Kidney (tissue), 14 donors: ENCODE measurements around the gene IL13RA1. TPM values are rescaled to one million over a fixed set of nuclear protein-coding genes. Genes with fewer than 3 reads are reported as not detected.

Source experiments
- DNase-seq, 5 donors: peaks; one replicate each; pipeline ENCODE4 v3.0.0-alpha.2; 2013 to 2020
- FAIRE-seq: peaks from 2 replicates; lab custom pipeline; 2012; peaks lifted over from hg19 to GRCh38; lab: Jason Lieb, UNC
- H3K27ac ChIP-seq, 2 donors: one replicate each; pipeline ENCODE4 v1.7.0; 2013; ENCODE audit warnings: low read depth in 2 of 2, low read length in 2 of 2, inconsistent platforms in 1 of 2
- H3K27me3 ChIP-seq: one replicate; pipeline ENCODE4 v1.7.1; 2013; ENCODE audit warnings: low read length, inconsistent platforms; ENCODE audit not compliant: control insufficient read depth, insufficient read depth
- H3K36me3 ChIP-seq, 3 donors: one replicate each; pipeline versions ENCODE4 v1.7.0 to v1.7.1; 2013; ENCODE audit warnings: low read length in 3 of 3, control low read depth in 1 of 3, inconsistent platforms in 1 of 3; ENCODE audit not compliant: insufficient read depth in 3 of 3, control insufficient read depth in 2 of 3
- H3K4me1 ChIP-seq, 3 donors: one replicate each; pipeline versions ENCODE4 v1.7.0 to v1.7.1; 2013; ENCODE audit warnings: low read length in 3 of 3, inconsistent platforms in 1 of 3, low read depth in 1 of 3; ENCODE audit not compliant: control insufficient read depth in 2 of 3, insufficient read depth in 2 of 3
- H3K4me3 ChIP-seq, 3 donors: one replicate each; pipeline versions ENCODE4 v1.7.0 to v1.8.1; 2013; ENCODE audit warnings: low read length in 3 of 3, control low read depth in 1 of 3, inconsistent platforms in 1 of 3
- H3K9ac ChIP-seq, 3 donors: one replicate each; pipeline versions ENCODE4 v1.7.0 to v1.7.1; 2013; ENCODE audit warnings: low read length in 3 of 3, control low read depth in 1 of 3, inconsistent platforms in 1 of 3
- H3K9me3 ChIP-seq, 3 donors: one replicate each; pipeline versions ENCODE4 v1.7.0 to v1.7.1; 2013; ENCODE audit warnings: low read length in 3 of 3, control low read depth in 1 of 3, inconsistent platforms in 1 of 3; ENCODE audit not compliant: control insufficient read depth in 2 of 3, insufficient read depth in 1 of 3
- CTCF ChIP-seq: IDR thresholded peaks from 3 replicates; pipeline ENCODE4 v1.5.1; 2012; ENCODE audit warnings: mild to moderate bottlenecking, moderate library complexity, borderline replicate concordance; ENCODE audit not compliant: insufficient read depth; ENCODE audit errors: extremely low read depth
- intact Hi-C: fragments of 100-400 bp; cut with DNase I; formaldehyde crosslinking; loops from one replicate; pipeline ENCODE4 v1.11.1; 2022
- polyA plus RNA-seq: library from polyadenylated mRNA; stranded (reverse); fragments of 350-450 nt; fragmentation: Illumina TruSeq; extraction: RNeasy Lipid Tissue Mini Kit (QIAGEN cat#74804); gene quantifications from one replicate; pipeline ENCODE4 v1.2.3, GENCODE V29; 2014; ENCODE audit warnings: low read depth, low replicate concordance; ENCODE audit not compliant: insufficient read depth
- total RNA-seq: library from RNA; stranded (reverse); fragmentation: NEBNext Ultra II Directional; extraction: Animal tissue kit (Norgen Biotek cat#: 25700); gene quantifications from one replicate; pipeline ENCODE4 v1.2.1, GENCODE V29; 2021
- donor health status: control.
- donor health status: control.
- donor health status: control.
- donor health status: control.
- donor health status: control.
- donor health status: DM: yes; HTN: yes; CAD: no.
- donor health status: Normal renal cell carcinoma (clear cell type).

IL13RA1 gene
- total and polyA plus RNA-seq, 2 donors from 2014 or later: 26.5 to 79.8 TPM

GRCh38 chrX:118723376-118723775 is 4.0 kb upstream of the IL13RA1 start:
- Histone ChIP-seq H3K27me3 (no peaks in the 10 kb centered on the region), H3K4me1 (peaks cover 0 to 4% (median 0%) of the 10 kb centered on the region in 3 donors), H3K9me3 (no peaks in the 10 kb centered on the region), H3K9ac (no peak overlapping the region), H3K27ac (no peak overlapping the region), H3K36me3 (no peaks in the 10 kb centered on the region), H3K4me3 (no peak overlapping the region)
- intact Hi-C loops: no loop called here
- TF ChIP-seq CTCF: no peak
- FAIRE-seq: no peak
- no peak for DNase-seq

- no peak for FAIRE-seq
- no peaks in the 10 kb centered on the region for H3K27me3 ChIP-seq
- TF ChIP-seq CTCF: no peak
- intact Hi-C loops: no loop called here
- no peak overlapping the region for H3K4me3 ChIP-seq
- no peak overlapping the region for H3K9ac ChIP-seq
- no peaks in the 10 kb centered on the region for H3K36me3 ChIP-seq
- peaks cover 0 to 13% (median 0%) of the 10 kb centered on the region in 3 donors for H3K4me1 ChIP-seq
- no peaks in the 10 kb centered on the region for H3K9me3 ChIP-seq
- H3K27ac ChIP-seq: no peak overlapping the region
- no peak for DNase-seq
Observed at GRCh38 chrX:118724365-118724764, 3.0 kb upstream of the IL13RA1 start.

- intact Hi-C loops: no loop called here
- no peak for TF ChIP-seq CTCF
- FAIRE-seq: no peak
- Histone ChIP-seq H3K4me3 (no peak overlapping the region), H3K9ac (no peak overlapping the region), H3K36me3 (no peaks in the 10 kb centered on the region), H3K27me3 (no peaks in the 10 kb centered on the region), H3K4me1 (peaks cover 0 to 15% (median 2%) of the 10 kb centered on the region in 3 donors), H3K27ac (no peak overlapping the region), H3K9me3 (no peaks in the 10 kb centered on the region)
- DNase-seq: no peak
Observed at GRCh38 chrX:118724775-118725174, 2.6 kb upstream of the IL13RA1 start.

- Histone ChIP-seq H3K4me1 (peaks cover 0 to 15% (median 4%) of the 10 kb centered on the region in 3 donors), H3K36me3 (no peaks in the 10 kb centered on the region), H3K9me3 (no peaks in the 10 kb centered on the region), H3K4me3 (peak overlapping the region in 2 of 3 donors; percentile 56 to 58), H3K9ac (no peak overlapping the region), H3K27ac (peak overlapping the region; percentile 83 to 90), H3K27me3 (no peaks in the 10 kb centered on the region)
- intact Hi-C loops: no loop called here
- TF ChIP-seq CTCF: no peak
- DNase-seq (no peak), FAIRE-seq (peak; percentile 8)
Observed at GRCh38 chrX:118726396-118726795, 1.0 kb upstream of the IL13RA1 start.
